ENCODE measurements around the gene PLD2.
"Not testable (repeated sequence)": the region's sequence is repeated elsewhere in the genome, so short reads cannot be mapped to it uniquely, and the experiment has no call there.

DNA sequence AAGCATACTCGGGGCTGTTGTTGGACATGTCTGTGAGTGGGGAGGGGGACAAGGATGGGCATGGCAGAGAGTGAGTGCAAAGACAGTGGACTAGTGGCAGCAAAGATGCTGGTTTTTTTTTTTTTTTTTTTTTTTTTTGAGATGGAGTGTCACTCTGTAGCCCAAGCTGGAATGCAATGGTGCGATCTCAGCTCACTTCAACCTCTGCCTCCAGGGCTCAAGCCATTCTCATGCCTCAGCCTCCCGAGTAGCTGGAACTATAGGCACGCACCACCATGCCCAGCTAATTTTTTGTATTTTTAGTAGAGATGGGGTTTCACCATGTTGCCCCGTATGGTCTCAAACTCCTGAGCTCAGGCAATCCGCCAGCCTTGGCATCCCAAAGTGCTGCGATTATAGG is 50.4 kb downstream of the PLD2 start:
- not testable (repeated sequence) for TF ChIP-seq POLR2AphosphoS5, POLR2A, TAF1 (IDR thresholded peaks at IDR 0.05; ENCODE audit: low read depth, low read length)
